BE2C (cell line): ENCODE data around the gene KLF5.

Source experiments
- DNase-seq: peaks from one replicate; pipeline ENCODE4 v3.0.0-alpha.2; 2020
- H3K27me3 ChIP-seq: fragments of 250-450 bp; sonication (Bioruptor Pico); 2 replicates; pipeline ENCODE4 v1.5.1; 2020; ENCODE audit warnings: mild to moderate bottlenecking
- H3K36me3 ChIP-seq: fragments of 250-450 bp; sonication (Bioruptor Pico); 2 replicates; pipeline ENCODE4 v1.5.1; 2020; ENCODE audit warnings: mild to moderate bottlenecking
- H3K4me1 ChIP-seq: fragments of 250-450 bp; sonication (Bioruptor Pico); 2 replicates; pipeline ENCODE4 v1.5.1; 2020
- H3K4me3 ChIP-seq: 2 replicates; pipeline ENCODE4 v1.5.1; 2011; ENCODE audit warnings: low read depth, low read length
- H3K9me3 ChIP-seq: fragments of 250-450 bp; sonication (Bioruptor Pico); 2 replicates; pipeline ENCODE4 v1.5.1; 2020
- CTCF ChIP-seq: IDR thresholded peaks from 2 replicates; pipeline ENCODE4 v1.5.1; 2012; ENCODE audit warnings: mild to moderate bottlenecking, low read depth, low read length

KLF5 gene

DNA sequence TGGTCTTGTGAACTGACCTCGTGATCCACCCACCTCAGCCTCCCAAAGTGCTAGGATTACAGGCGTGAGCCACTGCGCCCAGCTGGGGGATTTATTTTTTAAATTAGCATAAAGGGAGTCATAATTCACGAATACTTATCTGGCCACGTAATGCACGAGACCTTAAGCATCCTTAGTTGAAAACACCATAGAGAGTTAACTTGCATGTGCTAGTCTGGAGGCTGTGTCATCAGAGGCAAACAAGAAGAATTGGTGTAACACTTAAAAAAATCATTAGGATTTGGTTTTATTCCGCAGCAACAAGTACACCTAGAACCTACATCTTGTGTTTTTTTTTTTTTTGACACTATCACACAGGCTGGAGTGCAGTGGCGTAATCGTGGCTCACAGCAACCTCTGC lies 19.1 kb downstream of the KLF5 start:
- DNase-seq, result no peak
- H3K4me3 ChIP-seq, result no peak overlapping the region
- no peaks in the 10 kb centered on the region; the same call in 1 of the 2 replicates for H3K4me1 ChIP-seq
- H3K36me3 ChIP-seq, result no peaks in the 10 kb centered on the region
- TF ChIP-seq CTCF, result no peak
- H3K27me3 ChIP-seq, result no peaks in the 10 kb centered on the region
- no peaks in the 10 kb centered on the region for H3K9me3 ChIP-seq

DNA sequence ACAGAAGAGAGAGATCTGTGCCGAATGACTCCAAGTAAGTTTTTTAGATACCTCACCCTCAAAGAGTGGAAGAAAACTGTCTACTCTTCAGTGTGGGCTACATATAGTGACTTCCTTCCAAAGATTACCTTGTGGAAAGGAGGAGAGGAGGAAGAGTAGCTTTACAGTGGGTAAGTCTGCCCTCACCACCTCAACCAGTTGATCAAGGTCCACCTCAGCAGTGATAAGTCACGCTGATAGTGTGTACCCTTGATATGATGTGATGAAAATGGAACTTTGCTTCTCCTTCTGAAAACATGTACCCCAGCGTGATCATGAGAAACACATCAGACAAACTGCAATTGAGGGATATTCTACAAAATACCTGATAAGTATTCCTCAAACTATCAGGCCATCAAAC lies 20.6 kb downstream of the KLF5 start:
- Histone ChIP-seq H3K4me1 (no peaks in the 10 kb centered on the region; the same call in 1 of the 2 replicates), H3K27me3 (no peaks in the 10 kb centered on the region), H3K9me3 (no peaks in the 10 kb centered on the region), H3K4me3 (no peak overlapping the region), H3K36me3 (no peaks in the 10 kb centered on the region)
- no peak for TF ChIP-seq CTCF
- DNase-seq, result no peak

DNA sequence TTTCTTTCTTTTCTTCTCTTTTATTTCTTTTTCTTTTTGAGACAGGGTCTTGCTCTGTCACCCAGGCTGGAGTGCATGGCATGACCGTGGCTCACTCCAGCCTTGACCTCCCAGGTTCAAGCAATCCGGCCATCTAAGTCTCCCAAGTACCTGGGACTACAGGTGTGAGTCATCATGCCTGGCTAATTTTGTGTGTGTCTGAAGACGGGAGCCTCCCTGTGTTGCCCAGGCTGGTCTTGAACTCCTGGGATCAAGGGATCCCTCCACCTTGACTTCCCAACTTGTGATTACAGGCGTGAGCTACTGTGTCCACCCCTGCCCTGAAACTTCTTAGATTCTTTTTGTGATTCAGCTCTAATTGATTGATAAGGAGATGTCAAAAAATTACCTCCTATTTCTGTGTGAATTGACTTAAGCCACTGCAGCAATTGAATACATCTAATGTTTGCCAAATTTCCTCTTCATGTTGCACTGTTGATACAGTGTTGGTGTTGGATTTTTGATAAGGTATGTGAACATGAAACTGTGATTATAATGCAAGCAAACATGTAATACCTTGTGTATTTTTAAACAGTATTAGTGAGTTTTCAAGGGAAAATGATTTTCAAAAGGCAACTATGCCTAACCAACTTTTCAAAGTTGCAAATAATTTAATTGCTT lies 22.6 kb downstream of the KLF5 start:
- no peaks in the 10 kb centered on the region for H3K27me3 ChIP-seq
- H3K36me3 ChIP-seq, result no peaks in the 10 kb centered on the region
- no peak for DNase-seq
- TF ChIP-seq CTCF, result no peak
- no peaks in the 10 kb centered on the region; the same call in 1 of the 2 replicates for H3K4me1 ChIP-seq
- H3K9me3 ChIP-seq, result no peaks in the 10 kb centered on the region
- no peak overlapping the region for H3K4me3 ChIP-seq

GRCh38 chr13:73082471-73082870 lies 23.7 kb downstream of the KLF5 start:
- TF ChIP-seq CTCF, result no peak
- Histone ChIP-seq H3K36me3 (no peaks in the 10 kb centered on the region), H3K27me3 (no peaks in the 10 kb centered on the region), H3K9me3 (no peaks in the 10 kb centered on the region), H3K4me1 (no peaks in the 10 kb centered on the region; the same call in 1 of the 2 replicates), H3K4me3 (no peak overlapping the region)
- no peak for DNase-seq

DNA sequence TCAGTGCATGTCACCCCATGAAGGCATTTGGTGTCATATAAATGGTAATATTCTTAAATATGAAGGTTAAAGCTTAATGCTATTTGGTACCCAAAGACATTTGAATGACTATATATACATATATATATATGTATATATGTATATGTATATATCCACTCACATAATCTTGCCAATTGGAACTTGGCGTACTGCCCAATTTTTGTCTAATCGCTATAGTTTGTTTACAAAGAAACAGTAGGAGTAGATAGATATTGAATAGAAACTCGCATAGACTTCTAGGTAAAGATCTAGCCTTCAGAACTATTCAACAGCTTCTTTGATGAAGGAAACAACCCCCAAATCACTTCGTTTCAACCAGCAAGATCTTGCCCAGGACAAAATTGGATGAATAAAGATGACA lies 24.1 kb downstream of the KLF5 start:
- no peak for DNase-seq
- Histone ChIP-seq H3K4me3 (no peak overlapping the region), H3K36me3 (no peaks in the 10 kb centered on the region), H3K27me3 (no peaks in the 10 kb centered on the region), H3K9me3 (no peaks in the 10 kb centered on the region), H3K4me1 (no peaks in the 10 kb centered on the region; the same call in 1 of the 2 replicates)
- no peak for TF ChIP-seq CTCF

DNA sequence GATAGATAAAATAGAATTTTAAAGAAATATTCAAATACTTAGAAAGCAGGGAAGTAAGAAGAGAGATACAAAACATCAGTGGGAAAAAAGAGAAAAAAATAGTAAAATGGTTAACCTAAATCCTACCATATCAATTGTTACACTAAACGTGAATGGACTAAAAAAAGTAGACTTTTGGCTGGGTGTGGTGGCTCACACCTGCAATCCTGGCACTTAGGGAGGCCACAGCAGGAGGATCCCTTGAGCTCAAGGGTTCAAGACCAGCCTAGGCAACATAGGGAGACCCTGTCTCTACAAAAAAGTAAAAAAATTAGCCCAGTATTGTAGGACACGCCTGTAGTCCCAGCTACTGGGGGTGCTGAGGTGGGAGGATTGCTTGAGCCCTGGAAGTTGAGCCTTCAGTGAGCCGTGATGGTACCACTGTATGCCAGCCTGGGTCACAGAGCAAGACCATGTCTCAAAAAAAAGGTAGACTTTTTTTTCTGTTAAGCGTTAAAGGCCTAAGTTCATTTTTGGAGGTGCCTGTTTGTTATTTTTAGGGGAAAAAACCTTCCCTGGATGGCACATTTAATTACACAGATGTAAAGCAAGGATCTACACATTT lies 29.6 kb downstream of the KLF5 start:
- H3K27me3 ChIP-seq, result no peaks in the 10 kb centered on the region
- H3K4me1 ChIP-seq, result peaks cover 6% of the 10 kb centered on the region; the same call in 1 of the 2 replicates
- H3K4me3 ChIP-seq, result no peak overlapping the region
- no peak for DNase-seq
- no peak for TF ChIP-seq CTCF
- no peaks in the 10 kb centered on the region for H3K9me3 ChIP-seq
- H3K36me3 ChIP-seq, result no peaks in the 10 kb centered on the region
